Measurements from ENCODE around the gene POLR2A.
A peak's percentile ranks its signal among the peaks of the same experiment; 100 is the strongest.
"Not testable (repeated sequence)": the region's sequence is repeated elsewhere in the genome, so short reads cannot be mapped to it uniquely, and the experiment has no call there.

POLR2A gene

GRCh38 chr17:7479213-7480088, 4.7 kb upstream of the POLR2A start, which contains the start of gene ZBTB4:
Gene ZBTB4, minus strand, starts transcription at chr17:7479631. Its CDS starts 12,830 bp downstream, at chr17:7466801.
- no peak for DNase-seq

GRCh38 chr17:7480089-7480384, 4.1 kb upstream of the POLR2A start:
- DNase-seq = no peak

GRCh38 chr17:7481275-7481674, 2.9 kb upstream of the POLR2A start, which contains the start of gene SLC35G6:
Gene SLC35G6, plus strand, starts transcription at chr17:7481446. Its CDS starts 71 bp downstream, at chr17:7481517.
- DNase-seq = not testable (repeated sequence)

GRCh38 chr17:7481842-7482741, 2.1 kb upstream of the POLR2A start:
- not testable (repeated sequence) for DNase-seq

- not testable (repeated sequence) for DNase-seq
Observed at GRCh38 chr17:7482742-7483088, 1.5 kb upstream of the POLR2A start.

- peak; percentile 71 for DNase-seq
Observed at GRCh38 chr17:7483255-7484066, 705 bp upstream of the POLR2A start.

- no peak for DNase-seq
Observed at GRCh38 chr17:7484919-7485377, 782 bp downstream of the POLR2A start.

- DNase-seq = no peak
Observed at GRCh38 chr17:7486181-7486580, 2.0 kb downstream of the POLR2A start.

GRCh38 chr17:7490144-7490543, 6.0 kb downstream of the POLR2A start:
- no peak for DNase-seq

GRCh38 chr17:7491583-7491982, 7.4 kb downstream of the POLR2A start:
- no peak for DNase-seq

- DNase-seq = no peak
Observed at GRCh38 chr17:7493941-7494340, 9.8 kb downstream of the POLR2A start.

GRCh38 chr17:7495906-7496434, 11.8 kb downstream of the POLR2A start:
- no peak for DNase-seq

- DNase-seq = no peak
Observed at GRCh38 chr17:7496470-7497183, 12.5 kb downstream of the POLR2A start.

- DNase-seq = no peak
Observed at GRCh38 chr17:7497228-7497627, 13.1 kb downstream of the POLR2A start.

- DNase-seq = no peak
Observed at GRCh38 chr17:7497636-7498035, 13.5 kb downstream of the POLR2A start.

- DNase-seq = no peak
Observed at GRCh38 chr17:7499161-7499560, 15.0 kb downstream of the POLR2A start.

- DNase-seq = no peak
Observed at GRCh38 chr17:7501729-7502128, 17.6 kb downstream of the POLR2A start.

- no peak for DNase-seq
Observed at GRCh38 chr17:7502171-7502847, 18.1 kb downstream of the POLR2A start.

GRCh38 chr17:7502987-7503386, 18.8 kb downstream of the POLR2A start:
- no peak for DNase-seq

GRCh38 chr17:7503521-7503920, 19.4 kb downstream of the POLR2A start:
- DNase-seq = no peak

GRCh38 chr17:7508145-7508544, 24.0 kb downstream of the POLR2A start:
- DNase-seq = no peak

Measured in cortex of kidney (tissue), 1 donor.